Kasumi-1 (cell line): Measurements from ENCODE around the gene LRR1.
"Not testable (repeated sequence)": the region's sequence is repeated elsewhere in the genome, so short reads cannot be mapped to it uniquely, and the experiment has no call there.

Source experiments
- DNase-seq, 2 experiments: peaks; one replicate each; lab custom pipeline; 2025; lab: John Stamatoyannopoulos, UW

LRR1 gene

GRCh38 chr14:49585803-49586672, 12.7 kb upstream of the LRR1 start, which contains the start of gene RPS29:
Gene RPS29, minus strand, starts transcription at chr14:49586380. Its CDS starts 34 bp downstream, at chr14:49586346.
- DNase-seq, result peak; percentile 98

- DNase-seq, result peak; percentile 83 to 87
These were observed 11.9 kb upstream of the LRR1 start for GRCh38 chr14:49586673-49587460.

- DNase-seq, result no peak
These were observed 9.4 kb upstream of the LRR1 start for GRCh38 chr14:49589387-49589786.

- no peak for DNase-seq
These were observed 5.7 kb upstream of the LRR1 start for GRCh38 chr14:49593016-49593415.

- peak; percentile 31 to 45 for DNase-seq
These were observed 4.2 kb upstream of the LRR1 start for GRCh38 chr14:49594347-49595091.

GRCh38 chr14:49598189-49598484, 603 bp upstream of the LRR1 start:
- peak in 1 of 2 experiments; percentile 53 for DNase-seq

GRCh38 chr14:49607583-49607982, 8.8 kb downstream of the LRR1 start:
- DNase-seq, result no peak

GRCh38 chr14:49612251-49612650, 13.5 kb downstream of the LRR1 start:
- no peak for DNase-seq

GRCh38 chr14:49612671-49613070, 13.9 kb downstream of the LRR1 start:
- DNase-seq, result no peak

- no peak for DNase-seq
These were observed 15.5 kb downstream of the LRR1 start for GRCh38 chr14:49614196-49614595.

GRCh38 chr14:49615776-49616175, 17.0 kb downstream of the LRR1 start:
- DNase-seq, result no peak

GRCh38 chr14:49617852-49618519, 19.2 kb downstream of the LRR1 start:
- no peak for DNase-seq

- DNase-seq, result not testable (repeated sequence)
These were observed 20.5 kb downstream of the LRR1 start for GRCh38 chr14:49619273-49619672.

GRCh38 chr14:49619730-49620129, 21.0 kb downstream of the LRR1 start:
- no peak for DNase-seq

- DNase-seq, result peak; percentile 98
These were observed 21.7 kb downstream of the LRR1 start, which contains the start of the genes MGAT2 and RPL36AL for GRCh38 chr14:49620182-49621113. Gene MGAT2, plus strand, starts transcription at chr14:49620799. Its CDS starts 470 bp downstream, at chr14:49621269. Gene RPL36AL, minus strand, starts transcription at chr14:49620626. Its CDS starts 1,522 bp downstream, at chr14:49619104.

GRCh38 chr14:49621114-49621881, 22.6 kb downstream of the LRR1 start:
- DNase-seq, result peak; percentile 49 to 66

GRCh38 chr14:49622022-49622607, 23.4 kb downstream of the LRR1 start:
- no peak for DNase-seq

GRCh38 chr14:49623387-49623786, 24.6 kb downstream of the LRR1 start:
- DNase-seq, result no peak
